Immature natural killer cell (primary cell): ENCODE results near the gene ITGB3. TPM values are rescaled to one million over a fixed set of nuclear protein-coding genes. Genes with fewer than 3 reads are reported as not detected.
"Not testable (repeated sequence)": the region's sequence is repeated elsewhere in the genome, so short reads cannot be mapped to it uniquely, and the experiment has no call there.

Experiments
- DNase-seq, 3 donors: peaks; one replicate each; pipeline ENCODE4 v3.0.0; 2022; ENCODE audit warnings: mixed read lengths in 1 of 3
- H3K27ac Mint-ChIP-seq, 6 donors: one replicate each; pipeline ENCODE4 v1.8.0; 2020; ENCODE audit warnings: mixed read lengths in 6 of 6, mild to moderate bottlenecking in 5 of 6, inconsistent platforms in 4 of 6, moderate library complexity in 3 of 6
- H3K27me3 Mint-ChIP-seq, 3 donors: one replicate each; pipeline ENCODE4 v1.8.0; 2020 to 2021; ENCODE audit warnings: low read depth in 3 of 3, mild to moderate bottlenecking in 3 of 3, mixed read lengths in 3 of 3, moderate library complexity in 3 of 3, inconsistent platforms in 1 of 3
- H3K36me3 Mint-ChIP-seq, 3 donors: one replicate each; pipeline ENCODE4 v1.8.0; 2020; ENCODE audit warnings: mixed read lengths in 3 of 3, inconsistent platforms in 2 of 3, mild to moderate bottlenecking in 2 of 3
- H3K4me1 Mint-ChIP-seq, 2 donors: one replicate each; pipeline ENCODE4 v1.8.0; 2020; ENCODE audit warnings: inconsistent platforms in 2 of 2, mild to moderate bottlenecking in 2 of 2, mixed read lengths in 2 of 2, moderate library complexity in 1 of 2
- H3K4me3 Mint-ChIP-seq, 5 donors: one replicate each; pipeline ENCODE4 v1.8.0; 2020; ENCODE audit warnings: mild to moderate bottlenecking in 5 of 5, mixed read lengths in 5 of 5, inconsistent platforms in 3 of 5, moderate library complexity in 3 of 5
- H3K9me3 Mint-ChIP-seq, 6 donors: one replicate each; pipeline ENCODE4 v1.8.0; 2020; ENCODE audit warnings: mild to moderate bottlenecking in 6 of 6, mixed read lengths in 6 of 6, inconsistent platforms in 4 of 6, moderate library complexity in 3 of 6
- polyA plus RNA-seq, 3 donors: library from polyadenylated mRNA; unstranded; fragments of 300-500 nt; fragmentation: Illumina TruSeq; gene quantifications; one replicate each; pipeline ENCODE4 v1.2.3, GENCODE V29; 2021

ITGB3 gene
- polyA plus RNA-seq, 3 donors from 2014 or later: 1.1 to 11.0 TPM; not detected in 1

DNA sequence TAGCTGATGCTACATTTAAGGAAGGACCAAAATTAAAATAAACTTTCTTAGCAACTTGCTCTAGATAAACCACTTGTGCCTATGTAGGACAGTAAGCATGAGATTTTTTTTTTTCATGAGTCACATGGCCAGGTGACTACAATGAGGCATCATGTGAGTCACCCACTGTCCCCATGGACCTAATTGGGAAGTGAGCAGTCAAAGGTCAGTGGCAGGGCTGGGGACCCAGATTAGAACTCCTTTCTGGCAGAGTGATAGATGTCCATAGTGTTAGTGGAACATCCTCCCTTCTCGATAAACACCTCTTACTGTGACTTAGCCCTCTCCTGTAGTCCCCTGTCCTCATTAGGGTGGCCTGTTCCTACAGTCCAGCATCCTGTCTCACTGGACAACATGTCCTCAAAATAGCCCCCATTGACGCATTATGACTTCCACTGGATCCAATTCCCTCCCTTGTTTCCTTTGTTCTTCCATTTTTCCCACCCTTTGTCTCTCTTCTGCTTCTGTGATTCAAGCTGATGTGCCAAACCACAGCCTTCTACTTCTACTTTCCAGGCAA, 12.4 kb downstream of the ITGB3 start:
- no peak for DNase-seq
- no peaks in the 10 kb centered on the region for H3K36me3 Mint-ChIP-seq
- no peak overlapping the region for H3K27ac Mint-ChIP-seq
- peaks cover 1 to 5% (median 2%) of the 10 kb centered on the region in 3 donors for H3K27me3 Mint-ChIP-seq
- no peaks in the 10 kb centered on the region for H3K4me1 Mint-ChIP-seq
- no peaks in the 10 kb centered on the region for H3K9me3 Mint-ChIP-seq
- no peak overlapping the region for H3K4me3 Mint-ChIP-seq

DNA sequence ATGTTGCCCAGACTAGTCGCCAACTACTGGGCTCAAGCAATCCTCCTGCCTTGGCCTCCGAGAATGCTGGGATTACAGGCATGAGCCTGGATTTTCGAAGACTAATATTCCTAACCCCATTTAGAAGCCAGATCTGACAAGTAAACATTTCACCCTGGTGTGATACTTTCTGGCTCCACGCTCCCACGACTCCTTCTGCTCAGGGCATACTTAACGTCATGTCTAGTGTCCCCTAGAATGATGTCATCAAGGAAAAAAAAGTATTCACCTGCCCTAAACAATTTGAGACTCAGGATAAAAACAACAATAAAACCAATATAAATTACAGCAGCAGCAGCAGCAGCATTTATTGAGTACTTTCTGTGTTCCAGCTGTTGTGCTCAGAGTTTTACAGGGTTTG, 13.2 kb downstream of the ITGB3 start:
- no peaks in the 10 kb centered on the region for H3K4me1 Mint-ChIP-seq
- no peak for DNase-seq
- H3K27ac Mint-ChIP-seq: no peak overlapping the region
- H3K36me3 Mint-ChIP-seq: no peaks in the 10 kb centered on the region
- no peaks in the 10 kb centered on the region for H3K9me3 Mint-ChIP-seq
- H3K27me3 Mint-ChIP-seq: peaks cover 1 to 5% (median 2%) of the 10 kb centered on the region in 3 donors
- H3K4me3 Mint-ChIP-seq: no peak overlapping the region

DNA sequence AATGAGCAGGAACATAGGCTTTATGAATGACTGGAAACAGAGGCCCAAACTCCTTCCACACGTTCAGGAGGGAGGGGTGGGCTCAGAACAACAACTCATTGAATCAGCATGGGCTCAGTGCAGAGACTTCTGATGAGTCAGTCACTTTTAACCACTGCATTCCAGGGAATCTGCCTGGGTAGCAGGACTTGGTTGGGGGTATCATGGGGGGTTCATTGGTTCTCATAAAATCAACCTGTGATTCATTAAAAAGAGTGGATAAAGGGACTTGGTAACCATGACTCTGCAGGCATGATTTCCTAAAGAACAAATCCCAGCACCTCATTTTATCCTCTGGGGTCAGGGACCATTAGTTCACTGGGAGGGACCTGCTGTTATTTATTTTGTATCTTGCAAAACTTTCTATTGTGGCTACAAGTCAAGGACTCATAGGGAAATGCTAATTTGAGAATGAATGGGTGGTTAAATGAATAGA, 13.8 kb downstream of the ITGB3 start:
- Mint-ChIP-seq H3K36me3 (no peaks in the 10 kb centered on the region), H3K4me3 (no peak overlapping the region), H3K4me1 (no peaks in the 10 kb centered on the region), H3K27ac (no peak overlapping the region), H3K27me3 (peaks cover 1 to 5% (median 2%) of the 10 kb centered on the region in 3 donors), H3K9me3 (no peaks in the 10 kb centered on the region)
- no peak for DNase-seq

DNA sequence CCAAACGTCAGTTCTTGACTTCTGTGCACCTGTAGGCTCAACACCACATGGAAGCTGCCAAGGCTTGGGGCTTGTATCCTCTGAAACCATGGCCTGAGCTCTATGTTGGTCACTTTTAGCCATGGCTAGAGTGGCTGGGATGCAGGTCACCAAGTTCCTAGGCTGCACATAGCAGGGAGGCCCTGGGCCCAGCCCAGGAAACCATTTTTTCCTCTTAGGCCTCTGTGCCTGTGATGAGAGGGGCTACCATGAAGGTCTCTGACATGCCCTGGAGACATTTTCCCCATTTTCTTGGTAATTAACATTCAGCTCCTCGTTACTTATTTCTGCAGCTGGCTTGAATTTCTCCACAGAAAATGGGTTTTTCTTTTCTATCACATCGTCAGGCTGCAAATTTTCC, 15.3 kb downstream of the ITGB3 start:
- not testable (repeated sequence) for H3K27me3 Mint-ChIP-seq, H3K4me1 Mint-ChIP-seq, DNase-seq, H3K27ac Mint-ChIP-seq, H3K36me3 Mint-ChIP-seq, H3K4me3 Mint-ChIP-seq, H3K9me3 Mint-ChIP-seq

DNA sequence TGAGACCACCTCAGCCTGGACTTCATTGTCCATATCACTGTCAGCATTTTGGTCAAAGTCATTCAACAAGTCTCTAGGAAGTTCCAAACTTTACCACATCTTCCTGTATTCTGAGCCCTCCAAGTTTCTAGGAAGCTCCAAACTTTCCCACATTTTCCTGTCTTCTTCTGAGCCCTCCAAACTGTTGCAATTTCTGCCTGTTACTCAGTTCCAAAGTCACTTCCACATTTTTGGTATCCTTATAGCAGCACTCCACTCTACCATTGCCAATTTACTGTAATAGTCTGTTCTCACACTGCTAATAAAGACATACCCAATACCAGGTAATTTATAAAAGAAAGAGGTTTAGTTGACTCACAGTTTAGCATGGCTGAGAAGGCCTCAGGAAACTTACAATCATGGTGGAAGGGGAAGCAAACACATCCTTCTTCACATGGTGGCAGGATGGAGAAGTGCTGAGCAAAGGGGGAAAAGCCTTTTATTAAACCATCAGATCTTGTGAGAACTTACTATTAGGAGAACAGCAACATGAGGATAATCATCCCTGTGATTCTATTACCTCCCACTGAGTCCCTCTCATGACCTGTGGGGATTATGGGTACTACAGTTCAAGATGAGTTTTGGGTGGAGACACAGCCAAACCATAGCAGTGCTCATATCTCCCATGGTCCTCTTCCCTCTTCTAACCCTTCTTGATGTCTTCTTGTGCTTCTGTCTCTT, 16.1 kb downstream of the ITGB3 start:
- H3K36me3 Mint-ChIP-seq, H3K9me3 Mint-ChIP-seq, H3K27ac Mint-ChIP-seq, H3K4me3 Mint-ChIP-seq, H3K4me1 Mint-ChIP-seq, H3K27me3 Mint-ChIP-seq, DNase-seq: not testable (repeated sequence)

DNA sequence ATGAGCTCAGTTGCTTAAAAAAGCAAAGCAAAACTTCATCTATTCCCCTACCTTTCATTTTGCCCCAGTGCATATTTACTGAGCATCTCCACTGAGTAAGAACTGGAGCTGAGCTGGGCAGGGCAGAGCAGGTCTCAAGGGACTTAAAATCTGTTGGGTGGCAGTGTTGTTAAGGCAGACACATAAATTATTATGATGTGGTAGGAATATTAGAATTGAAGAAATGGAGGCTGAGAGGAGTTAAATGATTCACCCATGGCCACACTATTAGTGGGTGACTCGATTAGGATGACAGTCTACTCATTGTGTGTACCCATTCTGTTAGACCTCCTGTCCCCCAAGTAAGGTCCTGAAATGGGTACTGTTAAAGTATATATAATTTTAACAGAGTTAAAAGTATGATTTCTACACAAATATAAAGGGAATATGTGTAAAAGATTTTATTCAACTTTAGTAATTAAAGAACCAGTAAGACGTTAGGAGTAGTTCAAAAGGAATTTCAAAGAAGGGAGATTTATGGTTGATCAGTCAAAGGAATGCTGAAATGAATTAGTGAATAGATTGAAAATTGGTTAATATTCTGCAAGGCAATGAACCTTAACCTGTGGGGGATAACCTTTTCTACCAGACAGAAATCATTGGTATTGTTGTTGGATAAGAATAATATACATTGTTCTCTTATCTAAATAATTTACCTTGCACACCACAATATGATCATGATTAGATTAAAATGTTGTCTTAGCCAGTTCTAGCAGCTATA, 17.5 kb downstream of the ITGB3 start:
- Mint-ChIP-seq H3K27me3 (peaks cover 1 to 4% (median 2%) of the 10 kb centered on the region in 3 donors), H3K9me3 (no peaks in the 10 kb centered on the region), H3K4me3 (no peak overlapping the region), H3K4me1 (no peaks in the 10 kb centered on the region), H3K27ac (no peak overlapping the region), H3K36me3 (no peaks in the 10 kb centered on the region)
- DNase-seq: no peak

DNA sequence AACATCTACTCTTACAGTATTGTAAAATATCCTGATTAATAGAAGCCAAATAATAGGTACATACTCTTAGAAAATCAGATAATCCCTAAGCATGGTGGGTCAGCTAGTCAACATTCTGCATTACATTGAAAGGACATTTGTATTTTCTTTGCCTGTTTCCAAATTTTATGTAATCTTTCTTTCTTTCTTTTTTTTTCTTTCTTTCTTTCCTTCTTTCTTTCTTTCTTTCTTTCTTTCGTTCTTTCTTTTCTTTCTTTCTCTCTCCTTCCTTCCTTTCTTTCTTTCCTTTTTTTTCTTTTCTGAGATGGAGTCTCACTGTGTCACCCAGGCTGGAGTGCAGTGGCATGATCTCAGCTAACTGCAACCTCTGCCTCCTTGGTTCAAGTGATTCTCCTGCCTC, 18.9 kb downstream of the ITGB3 start:
- Mint-ChIP-seq H3K9me3 (no peaks in the 10 kb centered on the region), H3K27ac (no peak overlapping the region), H3K4me3 (no peak overlapping the region), H3K36me3 (no peaks in the 10 kb centered on the region), H3K27me3 (no peaks in the 10 kb centered on the region), H3K4me1 (no peaks in the 10 kb centered on the region)
- DNase-seq: no peak

DNA sequence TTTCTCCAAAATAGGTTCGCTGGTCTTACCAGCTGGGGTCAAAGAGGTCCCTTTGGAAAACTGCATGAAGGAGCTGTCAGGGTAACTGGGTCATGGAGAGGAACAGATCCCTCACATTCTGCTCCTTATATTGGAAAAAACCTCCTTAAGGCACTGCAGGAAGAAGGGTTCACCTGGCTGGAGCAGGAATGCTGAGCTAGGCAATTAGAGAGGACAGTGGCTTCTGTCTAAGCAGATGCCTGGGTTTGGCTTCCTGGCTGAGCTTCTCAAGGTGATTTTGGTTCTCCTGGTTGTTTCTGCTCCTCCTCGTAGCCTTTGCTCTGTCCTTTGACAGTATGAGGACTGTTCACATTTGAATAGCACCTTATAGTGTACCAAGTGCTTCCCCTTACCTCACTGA, 19.6 kb downstream of the ITGB3 start:
- H3K27me3 Mint-ChIP-seq: no peaks in the 10 kb centered on the region
- no peaks in the 10 kb centered on the region for H3K4me1 Mint-ChIP-seq
- H3K9me3 Mint-ChIP-seq: no peaks in the 10 kb centered on the region
- H3K36me3 Mint-ChIP-seq: no peaks in the 10 kb centered on the region
- no peak overlapping the region for H3K27ac Mint-ChIP-seq
- H3K4me3 Mint-ChIP-seq: no peak overlapping the region
- DNase-seq: no peak

DNA sequence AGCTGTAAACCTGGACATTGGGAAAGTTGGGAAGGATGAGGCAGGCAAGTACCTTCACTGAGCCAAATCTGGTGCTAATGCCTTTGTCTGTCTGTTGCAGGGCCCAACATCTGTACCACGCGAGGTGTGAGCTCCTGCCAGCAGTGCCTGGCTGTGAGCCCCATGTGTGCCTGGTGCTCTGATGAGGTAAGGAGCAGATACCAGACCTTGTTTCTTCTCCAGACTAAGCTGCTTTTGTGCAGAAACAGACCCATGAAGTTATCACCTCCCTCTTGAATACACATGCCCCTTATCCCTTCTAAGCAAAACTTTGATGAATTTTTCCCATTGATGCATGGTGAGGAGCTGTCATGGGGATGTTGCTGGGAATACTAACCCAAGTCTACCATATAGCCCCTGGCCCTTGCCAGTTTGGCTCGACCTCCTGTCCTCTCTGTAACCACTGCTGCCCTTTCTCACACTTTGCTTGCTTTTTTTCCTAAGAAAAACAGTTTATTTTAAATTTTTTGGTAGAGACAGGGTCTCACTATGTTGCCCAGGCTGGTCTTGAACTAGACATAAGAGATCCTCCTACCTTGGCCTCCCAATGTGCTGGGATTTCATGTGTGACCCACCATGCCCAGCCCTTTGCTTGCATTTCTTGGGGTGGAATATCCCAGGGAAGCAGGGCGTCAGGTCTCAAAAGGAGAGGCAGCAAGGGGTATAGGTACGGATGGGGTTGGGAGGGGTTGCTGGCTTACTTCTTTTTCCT, 20.9 kb downstream of the ITGB3 start:
- no peak overlapping the region for H3K27ac Mint-ChIP-seq
- H3K4me1 Mint-ChIP-seq: no peaks in the 10 kb centered on the region
- no peak for DNase-seq
- no peaks in the 10 kb centered on the region for H3K9me3 Mint-ChIP-seq
- H3K36me3 Mint-ChIP-seq: no peaks in the 10 kb centered on the region
- H3K4me3 Mint-ChIP-seq: no peak overlapping the region
- H3K27me3 Mint-ChIP-seq: peaks cover 0 to 2% (median 0%) of the 10 kb centered on the region in 3 donors

DNA sequence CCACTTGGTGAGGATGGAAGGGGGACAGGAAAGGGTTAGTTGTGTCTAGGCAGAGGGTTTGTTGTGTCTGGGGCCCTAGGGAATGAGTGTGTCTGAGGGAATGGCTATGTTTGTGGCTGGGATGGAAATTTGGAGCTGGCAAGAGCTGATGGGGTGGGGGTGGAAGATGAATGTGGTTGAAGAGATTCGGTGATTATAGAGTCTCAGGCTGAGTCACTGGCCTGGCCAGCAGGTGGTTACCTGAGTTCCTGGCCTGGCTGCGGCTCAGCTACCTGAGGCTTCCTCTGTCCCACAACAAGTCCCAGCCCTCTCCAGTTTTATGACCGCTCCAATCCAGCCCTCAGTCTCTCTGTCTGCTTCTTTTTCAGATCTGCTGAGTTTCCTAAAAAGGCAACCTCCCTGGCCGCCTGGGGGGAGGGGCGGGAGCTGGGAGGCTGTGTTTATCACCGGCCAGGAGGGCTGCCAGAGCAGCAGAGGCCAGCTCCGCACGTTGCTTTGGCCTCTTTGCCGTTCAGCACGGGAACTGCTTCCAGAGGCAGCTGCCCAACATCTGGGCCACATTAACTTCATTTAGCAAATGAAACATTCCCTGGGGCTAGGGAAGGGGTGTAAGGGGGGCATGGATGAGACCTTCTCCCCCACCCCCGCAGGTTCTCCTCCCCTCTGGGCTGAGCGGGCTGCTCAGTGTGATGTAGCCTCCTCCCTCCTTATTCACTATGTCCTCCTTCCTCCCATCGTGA, 21.8 kb downstream of the ITGB3 start:
- Mint-ChIP-seq H3K27ac (peak overlapping the region in 1 of 6 donors; percentile 30), H3K4me3 (no peak overlapping the region), H3K9me3 (no peaks in the 10 kb centered on the region), H3K4me1 (no peaks in the 10 kb centered on the region), H3K36me3 (no peaks in the 10 kb centered on the region), H3K27me3 (peaks cover 0 to 3% (median 2%) of the 10 kb centered on the region in 3 donors)
- DNase-seq: no peak

DNA sequence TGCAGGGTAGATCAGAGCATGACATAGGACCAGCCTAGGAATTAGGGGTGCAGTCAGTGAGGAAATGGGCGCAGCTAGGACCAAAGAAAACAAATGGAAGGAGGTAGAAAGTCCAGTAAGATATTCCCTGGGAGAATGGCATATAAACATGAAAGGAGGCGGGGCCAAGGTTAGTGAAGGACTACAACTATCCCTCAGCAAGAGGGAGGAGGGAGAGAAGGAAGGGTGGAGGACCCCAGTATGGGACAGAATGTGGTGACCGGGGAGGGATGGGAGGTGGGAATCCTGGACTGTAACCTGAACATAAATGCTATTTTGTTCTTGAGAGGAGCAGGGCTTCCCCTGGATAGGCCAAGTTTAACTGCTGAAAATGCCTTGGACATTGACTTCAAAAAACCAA, 22.8 kb downstream of the ITGB3 start:
- H3K36me3 Mint-ChIP-seq: no peaks in the 10 kb centered on the region
- no peaks in the 10 kb centered on the region for H3K4me1 Mint-ChIP-seq

DNA sequence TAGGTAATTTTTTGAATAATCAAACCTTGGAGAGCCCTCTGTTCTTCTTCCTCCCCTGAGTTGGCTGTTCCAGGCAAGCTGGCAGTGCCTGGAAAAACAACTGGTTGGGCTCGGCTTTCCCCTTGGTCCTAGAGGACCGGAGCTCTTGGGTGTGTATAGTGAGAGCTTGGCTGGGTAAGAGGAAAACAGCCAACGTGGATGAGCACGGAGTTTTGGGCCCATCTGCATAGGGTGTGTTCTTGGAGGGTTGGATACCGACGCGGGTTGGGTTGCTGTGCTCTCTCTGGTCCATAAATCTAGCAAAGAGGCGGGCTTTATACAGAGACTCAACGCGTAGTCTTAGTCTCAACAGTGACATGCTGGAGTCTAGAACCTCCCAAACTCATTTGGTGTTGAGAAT, 23.2 kb downstream of the ITGB3 start:
- Mint-ChIP-seq H3K27ac (no peak overlapping the region), H3K4me1 (no peaks in the 10 kb centered on the region), H3K36me3 (no peaks in the 10 kb centered on the region), H3K27me3 (peaks cover 2 to 3% (median 2%) of the 10 kb centered on the region in 3 donors), H3K4me3 (no peak overlapping the region), H3K9me3 (no peaks in the 10 kb centered on the region)
- no peak for DNase-seq

More for the DNA sequence above, 22.8 kb downstream of the ITGB3 start:
- DNase-seq: no peak
- peaks cover 2 to 3% (median 2%) of the 10 kb centered on the region in 3 donors for H3K27me3 Mint-ChIP-seq
- H3K4me3 Mint-ChIP-seq: no peak overlapping the region
- H3K9me3 Mint-ChIP-seq: no peaks in the 10 kb centered on the region
- no peak overlapping the region for H3K27ac Mint-ChIP-seq

DNA sequence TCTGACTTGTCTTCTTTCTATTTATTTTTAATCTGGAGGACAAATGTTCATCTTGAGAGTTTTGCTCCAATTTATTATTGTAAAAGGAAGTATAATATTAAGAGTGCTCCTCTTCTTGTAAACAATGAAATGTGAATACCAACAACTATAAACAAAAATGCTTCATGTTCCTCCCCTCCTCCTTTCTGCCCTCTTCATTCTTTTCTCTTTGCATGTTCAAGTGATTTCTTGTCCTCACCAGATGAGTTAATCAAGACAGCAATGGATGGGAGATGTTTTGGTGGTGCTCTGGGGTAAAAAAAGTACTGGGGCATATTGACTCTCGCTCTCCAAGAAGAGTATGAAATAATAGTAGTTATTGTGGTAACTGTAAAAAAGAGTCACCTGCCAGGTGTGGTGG, 24.3 kb downstream of the ITGB3 start:
- no peak overlapping the region for H3K4me3 Mint-ChIP-seq
- no peak for DNase-seq
- no peak overlapping the region for H3K27ac Mint-ChIP-seq
- no peaks in the 10 kb centered on the region for H3K4me1 Mint-ChIP-seq
- no peaks in the 10 kb centered on the region for H3K9me3 Mint-ChIP-seq
- H3K36me3 Mint-ChIP-seq: no peaks in the 10 kb centered on the region
- H3K27me3 Mint-ChIP-seq: peaks cover 2 to 3% (median 2%) of the 10 kb centered on the region in 3 donors
